Stimulated activated CD8-positive, alpha-beta memory T cell treated with anti-CD3 and anti-CD28 coated beads, Interleukin-2, amount 100 ng/mL, for 48 hours (primary cell): Measurements from ENCODE around the gene ZNF17.
A peak's percentile ranks its signal among the peaks of the same experiment; 100 is the strongest.
"Not testable (repeated sequence)": the region's sequence is repeated elsewhere in the genome, so short reads cannot be mapped to it uniquely, and the experiment has no call there.

Experiments used
- DNase-seq, 2 donors: peaks; one replicate each; pipeline ENCODE4 v3.0.0-alpha.2; 2020; ENCODE audit warnings: low read depth in 2 of 2

The ZNF17 gene

DNA sequence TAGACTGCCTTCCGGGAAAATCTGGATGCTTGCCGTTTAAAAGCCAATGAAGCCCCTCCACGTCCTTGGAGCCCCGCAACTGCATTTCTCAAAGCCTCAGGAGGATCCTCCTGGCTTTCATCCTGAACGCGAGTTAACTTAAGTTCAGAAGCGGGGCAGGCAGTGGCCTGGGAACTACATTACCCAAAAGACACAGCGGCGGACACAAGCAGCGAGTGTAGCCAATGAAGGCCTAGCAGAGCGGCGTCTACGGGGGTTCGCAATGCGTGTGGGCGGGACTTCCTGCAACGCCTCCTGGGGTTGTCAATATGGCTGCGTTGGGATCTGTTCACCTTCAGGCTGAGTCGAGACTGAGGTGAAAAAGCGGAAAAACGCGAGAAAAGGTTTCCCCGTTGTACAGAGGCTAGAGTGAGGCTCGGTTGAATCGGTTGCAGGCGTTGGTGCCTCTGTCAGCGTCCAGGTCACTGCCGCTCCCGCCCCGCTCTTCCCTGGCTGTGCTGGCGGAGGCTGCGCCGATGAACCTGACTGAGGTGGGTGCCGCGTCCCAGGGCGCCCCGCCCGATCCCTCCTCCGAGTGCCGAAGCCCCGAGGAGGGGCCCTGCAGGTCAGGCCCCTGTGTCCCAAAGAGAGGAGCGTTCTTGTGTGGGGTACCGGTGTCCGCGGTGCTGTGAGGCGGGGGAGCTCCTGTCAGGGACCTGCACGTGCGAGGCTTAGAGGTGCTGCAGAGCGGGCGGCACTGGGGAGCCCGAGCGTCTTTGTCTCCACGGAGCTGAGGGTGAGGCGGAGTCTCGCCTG lies at the start of gene ZNF17:
Gene ZNF17 (plus strand): TSS at position 285 of the 795 bp plus-strand sequence. CDS start 2,455 bp downstream, outside the sequence.
- DNase-seq, result peak; percentile 84 to 86

DNA sequence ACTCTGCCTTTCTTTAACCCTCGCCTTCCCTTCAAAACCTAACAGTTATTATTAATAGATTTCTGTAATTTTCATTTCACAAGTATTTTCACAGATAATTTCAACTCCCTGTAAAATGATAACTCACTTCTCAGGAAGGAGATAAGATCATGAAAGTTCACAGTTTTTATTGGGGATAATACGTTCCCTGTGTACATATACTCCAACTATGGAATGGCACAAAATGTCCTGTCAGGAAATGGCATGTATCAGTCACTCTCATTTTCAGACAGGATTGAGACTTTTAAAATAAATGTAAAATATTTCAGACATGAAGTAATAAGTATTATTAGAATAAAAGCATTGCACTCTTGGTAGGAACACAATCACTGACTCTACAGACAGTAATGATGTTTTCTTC lies 48.5 kb upstream of the ZNF17 start:
- no peak for DNase-seq

DNA sequence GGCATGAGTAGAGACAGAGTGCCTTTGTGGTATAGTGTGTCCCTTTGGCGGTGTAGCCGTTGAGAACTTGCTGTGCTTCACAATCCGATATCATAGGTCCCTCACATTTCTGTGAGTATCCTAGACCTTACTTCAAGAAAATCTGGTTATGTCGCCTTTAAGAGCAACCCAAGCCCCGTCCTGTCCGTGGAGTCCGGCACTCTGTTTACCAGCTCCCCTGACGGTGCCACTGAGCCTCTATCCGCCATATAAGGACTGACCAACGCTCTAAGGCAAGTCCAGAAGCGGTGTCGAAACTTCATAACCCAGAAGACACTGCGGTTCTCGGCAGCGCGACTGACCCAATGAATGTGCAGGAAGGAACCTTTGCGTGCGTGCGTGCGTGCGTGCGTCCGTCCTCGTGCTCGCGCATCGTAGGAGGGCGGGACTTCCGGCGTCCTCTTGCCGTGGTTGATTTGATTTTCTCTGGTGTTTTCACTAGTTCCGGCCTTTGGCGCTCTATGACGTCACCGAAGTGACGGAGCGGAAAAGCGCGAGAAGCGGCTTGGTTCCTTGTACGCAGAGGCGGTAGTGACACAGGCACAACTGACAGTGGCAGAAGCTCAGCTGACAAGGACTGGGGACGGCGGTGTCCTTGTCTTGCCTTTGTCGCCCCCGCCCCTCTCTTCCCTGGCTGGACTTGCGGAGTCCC lies 47.8 kb upstream of the ZNF17 start, which contains the start of the genes TRAPPC2B and ZNF547:
Gene TRAPPC2B (plus strand): TSS at position 555 of the 691 bp plus-strand sequence. CDS start 1,283 bp downstream, outside the sequence.
Gene ZNF547 (plus strand): TSS at position 555 of the 691 bp plus-strand sequence. CDS start 5,005 bp downstream, outside the sequence.
- DNase-seq, result peak; percentile 92 to 94

DNA sequence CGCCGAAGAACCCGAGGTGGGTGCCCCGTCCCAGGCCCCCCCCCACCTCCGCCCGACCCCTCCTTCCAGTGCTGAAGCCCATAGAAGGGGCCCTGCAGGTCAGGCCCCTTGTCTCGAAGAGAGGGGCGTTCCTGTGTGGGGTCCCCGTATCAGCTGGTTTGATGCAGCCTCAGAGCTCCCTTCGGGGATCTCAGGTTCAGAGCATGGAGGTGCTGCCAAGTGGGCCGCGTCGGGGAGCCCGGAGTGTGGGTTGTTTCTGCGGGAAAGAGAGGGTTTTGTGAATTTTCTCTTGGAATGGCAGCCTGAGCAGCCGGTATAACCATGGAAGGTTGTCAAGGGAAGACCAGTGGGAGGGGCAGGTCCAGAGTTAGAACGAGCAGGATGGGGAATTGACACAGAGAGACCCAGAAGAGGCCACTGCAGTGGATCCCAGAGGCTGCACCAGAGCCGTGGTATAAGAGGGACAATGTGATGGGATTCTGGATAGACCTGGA lies 47.2 kb upstream of the ZNF17 start:
- no peak for DNase-seq

DNA sequence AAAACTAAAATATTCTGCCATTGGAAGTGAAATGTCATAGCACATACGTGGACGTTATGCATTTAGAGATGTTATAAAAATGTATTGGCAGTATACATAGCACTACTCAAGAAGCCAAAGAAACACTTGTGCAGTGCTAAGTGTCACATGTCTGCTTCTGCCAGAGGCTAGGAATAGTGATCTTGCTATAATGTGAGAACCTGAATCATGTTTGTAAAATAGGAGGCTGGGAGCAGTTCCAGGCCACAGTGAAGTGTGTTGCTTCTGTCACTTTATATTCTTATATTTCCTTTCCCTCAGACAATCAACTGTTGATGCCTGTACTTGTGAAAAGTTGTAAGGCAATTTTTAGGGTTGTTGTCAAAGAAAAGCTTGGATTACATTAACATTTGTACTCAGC lies 44.2 kb upstream of the ZNF17 start:
- DNase-seq, result no peak

DNA sequence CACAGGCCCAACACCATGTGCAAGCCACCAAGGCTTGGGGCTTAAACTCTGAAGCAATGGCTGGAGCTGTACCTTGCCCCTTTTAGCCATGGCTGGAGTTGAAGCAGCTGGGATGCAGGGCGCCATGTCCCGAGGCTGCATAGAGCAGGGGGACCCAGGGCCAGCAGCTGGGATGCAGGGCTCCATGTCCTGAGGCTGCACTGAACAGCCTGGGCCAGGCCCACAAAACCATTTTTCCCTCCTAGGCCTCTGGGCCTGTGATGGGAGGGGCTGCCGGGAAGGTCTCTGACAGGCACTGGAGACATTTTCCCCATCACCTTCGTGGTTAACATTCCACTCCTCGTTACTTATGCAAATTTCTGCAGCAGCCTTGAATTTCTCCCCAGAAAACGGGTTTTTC lies 36.8 kb upstream of the ZNF17 start:
- DNase-seq, result no peak

DNA sequence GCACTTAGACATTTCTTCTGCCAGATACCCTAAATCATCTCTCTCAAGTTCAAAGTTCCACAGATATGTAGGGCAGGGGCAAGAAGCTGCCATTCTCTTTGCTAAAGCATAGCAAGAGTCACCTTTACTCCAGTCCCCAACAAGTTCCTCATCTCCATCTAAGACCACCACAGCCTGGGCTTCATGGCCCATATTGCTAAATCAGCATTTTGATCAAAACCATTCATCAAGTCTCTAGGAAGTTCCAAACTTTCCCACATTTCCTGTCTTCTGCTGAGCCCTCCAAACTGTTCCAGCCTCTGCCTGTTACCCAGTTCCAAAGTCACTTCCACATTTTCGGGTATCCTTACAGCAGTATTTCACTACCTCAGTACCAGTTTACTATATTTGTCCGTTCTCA lies 36.3 kb upstream of the ZNF17 start:
- not testable (repeated sequence) for DNase-seq

DNA sequence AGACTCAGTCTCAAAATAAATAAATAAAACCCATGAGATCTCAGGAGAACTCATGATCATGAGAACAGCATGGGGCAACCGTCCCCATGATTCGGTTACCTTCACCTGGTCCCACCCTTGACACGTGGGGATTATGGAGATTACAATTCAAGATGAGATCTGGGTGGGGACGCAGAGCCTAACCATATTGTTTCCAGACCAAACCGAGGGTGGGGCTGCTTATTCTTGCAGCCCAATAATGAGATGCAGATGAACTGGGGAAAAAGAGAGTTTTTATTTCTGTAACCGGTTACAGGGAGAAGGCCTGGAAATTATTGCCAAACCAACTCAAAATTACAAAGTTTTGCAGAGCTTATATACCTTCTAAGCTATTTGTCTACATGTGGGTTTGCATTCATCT lies 34.8 kb upstream of the ZNF17 start:
- no peak for DNase-seq

DNA sequence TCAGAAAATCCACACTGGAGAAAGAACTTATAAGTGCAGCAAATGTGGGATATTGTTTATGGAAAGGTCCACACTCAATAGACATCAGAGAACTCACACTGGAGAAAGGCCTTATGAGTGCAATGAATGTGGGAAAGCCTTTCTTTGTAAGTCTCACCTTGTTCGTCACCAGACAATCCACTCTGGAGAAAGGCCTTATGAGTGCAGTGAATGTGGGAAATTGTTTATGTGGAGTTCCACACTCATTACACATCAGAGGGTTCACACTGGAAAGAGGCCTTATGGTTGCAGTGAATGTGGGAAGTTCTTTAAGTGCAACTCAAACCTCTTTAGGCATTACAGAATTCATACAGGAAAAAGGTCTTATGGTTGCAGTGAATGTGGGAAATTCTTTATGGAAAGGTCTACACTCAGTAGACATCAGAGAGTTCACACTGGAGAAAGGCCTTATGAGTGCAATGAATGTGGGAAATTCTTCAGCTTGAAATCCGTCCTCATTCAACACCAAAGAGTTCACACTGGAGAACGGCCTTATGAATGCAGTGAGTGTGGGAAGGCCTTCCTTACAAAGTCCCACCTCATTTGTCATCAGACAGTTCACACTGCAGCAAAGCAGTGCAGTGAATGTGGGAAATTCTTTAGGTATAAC lies 33.3 kb upstream of the ZNF17 start:
- DNase-seq, result no peak

DNA sequence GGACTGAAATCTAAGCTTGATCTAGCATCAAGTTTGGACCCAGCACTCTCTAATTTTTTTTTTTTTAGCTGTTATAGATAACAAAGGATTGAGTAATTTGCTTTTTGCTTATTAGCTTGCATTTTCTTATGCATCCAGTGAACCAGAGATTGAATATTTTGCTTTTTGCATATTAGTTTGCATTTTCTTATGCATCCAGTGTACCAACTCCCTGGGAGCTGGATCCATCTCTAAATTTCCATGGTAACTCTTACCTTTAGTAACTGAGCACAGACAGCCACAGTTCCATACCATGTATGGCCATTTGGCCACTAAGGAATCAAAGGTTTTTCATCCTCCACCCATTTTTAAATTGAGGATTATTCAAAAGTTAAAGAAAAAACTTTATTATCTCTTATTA lies 30.0 kb upstream of the ZNF17 start:
- DNase-seq, result no peak

DNA sequence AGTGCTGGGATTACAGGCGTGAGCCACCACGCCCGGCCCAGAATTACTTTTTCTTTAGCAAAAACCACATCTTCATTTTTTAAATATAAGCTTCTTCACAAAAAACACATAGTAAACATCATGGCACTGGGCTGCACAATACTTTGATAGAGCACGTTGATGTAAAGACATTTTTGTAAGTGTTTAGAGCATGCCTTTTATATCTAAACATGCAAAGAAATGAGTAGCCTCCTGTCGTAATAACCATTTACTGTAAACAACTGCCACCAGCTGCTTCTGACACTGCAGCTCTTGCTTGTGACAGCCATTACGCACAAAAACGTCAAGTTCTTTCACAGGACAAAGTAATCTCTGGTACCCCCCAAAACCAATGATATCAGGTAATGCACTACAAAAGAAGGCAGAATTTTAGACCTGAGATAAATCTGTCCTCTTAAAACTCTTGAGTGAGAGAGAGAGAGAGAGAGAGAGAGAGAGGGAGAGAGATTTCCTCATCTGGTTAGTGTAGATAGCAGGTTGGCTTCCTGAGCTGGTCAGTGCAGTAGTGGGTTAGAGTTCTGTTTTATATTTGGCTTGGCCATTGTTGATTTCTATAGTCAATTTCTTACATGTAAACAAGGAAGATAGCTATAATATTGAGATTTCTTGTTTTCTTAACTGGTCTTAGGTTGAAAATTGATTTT lies 28.0 kb upstream of the ZNF17 start:
- DNase-seq, result no peak

DNA sequence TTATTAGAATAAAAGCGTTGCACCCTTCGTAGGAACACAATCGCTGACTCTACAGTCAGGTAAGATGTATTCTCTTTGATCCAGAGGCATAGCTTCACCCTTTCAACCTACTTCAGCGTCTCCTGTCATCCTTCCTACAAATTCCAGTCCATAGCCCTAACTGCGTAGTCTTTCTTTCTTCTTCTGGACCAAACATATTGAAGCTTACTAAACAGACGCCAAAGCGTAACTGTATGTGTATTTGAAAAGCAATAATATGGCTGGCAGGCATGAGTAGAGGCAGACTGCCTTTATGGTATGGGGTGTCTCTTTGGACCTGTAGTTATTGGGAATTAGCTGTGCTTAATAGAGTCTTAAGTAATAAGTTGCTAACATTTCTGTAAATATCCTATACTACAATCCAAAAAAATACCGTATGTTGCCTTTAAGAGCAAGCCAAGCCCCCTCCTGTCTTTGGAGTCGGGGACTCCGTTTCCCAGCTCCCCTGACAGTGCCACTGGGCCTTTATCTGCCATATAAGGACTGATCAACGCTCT lies 21.7 kb upstream of the ZNF17 start:
- no peak for DNase-seq

DNA sequence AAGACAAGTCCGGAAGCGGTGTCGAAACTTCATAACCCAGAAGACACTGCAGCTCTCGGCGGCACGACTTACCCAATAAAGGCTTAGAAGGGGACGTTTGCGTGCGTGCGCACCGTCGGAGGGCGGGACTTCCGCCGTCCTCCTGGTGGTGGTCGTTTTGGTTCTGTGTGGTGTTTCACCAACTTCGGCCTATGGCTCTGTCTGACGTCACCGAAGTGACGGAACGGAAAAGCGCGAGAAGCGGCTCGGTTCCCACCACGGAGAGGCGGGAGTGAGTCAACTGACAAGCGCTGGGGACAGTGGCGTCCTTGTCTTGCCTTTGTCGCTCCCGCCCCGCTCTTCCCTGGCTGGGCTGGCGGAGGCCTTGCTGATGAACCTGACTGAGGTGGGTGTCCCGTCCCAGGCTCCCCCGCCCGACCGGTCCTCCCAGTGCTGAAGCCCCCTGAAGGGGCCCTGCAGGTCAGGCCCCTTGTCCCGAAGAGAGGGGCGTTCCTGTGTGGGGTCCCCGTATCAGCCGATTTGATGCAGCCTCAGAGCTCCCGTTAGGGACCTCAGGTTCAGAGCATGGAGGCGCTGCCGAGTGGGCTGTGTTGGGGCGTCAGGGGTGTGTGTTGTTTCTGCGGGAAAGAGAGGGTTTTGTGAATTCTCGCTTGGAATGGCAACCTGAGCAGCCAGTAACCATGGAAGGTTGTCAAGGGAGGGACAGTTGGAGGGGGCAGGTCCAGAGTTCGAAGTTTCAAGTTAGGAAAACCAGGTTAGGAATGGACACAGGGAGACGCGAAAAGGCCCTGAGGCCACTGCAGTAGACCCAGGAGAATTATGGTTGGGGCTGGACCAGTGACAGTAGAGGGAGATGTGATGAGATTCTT lies 21.0 kb upstream of the ZNF17 start, which contains the start of gene ZNF548:
Gene ZNF548 (plus strand): TSS at position 125 of the 869 bp plus-strand sequence. CDS start 246 bp downstream, at position 371.
- DNase-seq, result peak; percentile 89 to 97

DNA sequence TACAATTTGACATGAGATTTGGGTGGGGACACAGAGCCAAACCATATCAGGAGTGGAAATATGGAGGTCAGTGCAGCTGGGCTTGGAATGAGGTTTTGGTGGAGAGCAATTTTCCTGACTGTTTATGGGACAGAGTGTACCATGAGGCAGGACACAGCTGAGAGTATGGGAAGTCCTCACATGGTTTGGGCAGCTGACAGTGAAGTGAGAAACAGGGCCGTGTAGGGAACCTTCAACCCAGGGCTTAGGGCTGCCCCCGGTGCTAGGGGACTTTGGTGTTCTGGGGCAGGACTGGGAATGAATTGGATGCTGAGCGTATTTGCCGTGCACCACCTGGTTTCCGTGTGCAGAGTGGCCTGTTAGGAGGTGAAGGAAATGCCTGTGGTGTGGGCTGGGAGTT lies 15.3 kb upstream of the ZNF17 start:
- no peak for DNase-seq

DNA sequence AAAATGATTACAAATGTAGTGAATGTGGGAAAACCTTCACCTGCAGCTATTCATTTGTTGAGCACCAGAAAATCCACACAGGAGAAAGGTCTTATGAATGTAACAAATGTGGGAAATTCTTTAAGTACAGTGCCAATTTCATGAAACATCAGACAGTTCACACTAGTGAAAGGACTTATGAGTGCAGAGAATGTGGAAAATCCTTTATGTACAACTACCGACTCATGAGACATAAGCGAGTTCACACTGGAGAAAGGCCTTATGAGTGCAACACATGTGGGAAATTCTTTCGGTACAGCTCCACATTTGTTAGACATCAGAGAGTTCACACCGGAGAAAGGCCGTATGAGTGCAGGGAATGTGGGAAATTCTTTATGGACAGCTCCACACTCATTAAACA lies 12.1 kb upstream of the ZNF17 start:
- DNase-seq, result no peak

DNA sequence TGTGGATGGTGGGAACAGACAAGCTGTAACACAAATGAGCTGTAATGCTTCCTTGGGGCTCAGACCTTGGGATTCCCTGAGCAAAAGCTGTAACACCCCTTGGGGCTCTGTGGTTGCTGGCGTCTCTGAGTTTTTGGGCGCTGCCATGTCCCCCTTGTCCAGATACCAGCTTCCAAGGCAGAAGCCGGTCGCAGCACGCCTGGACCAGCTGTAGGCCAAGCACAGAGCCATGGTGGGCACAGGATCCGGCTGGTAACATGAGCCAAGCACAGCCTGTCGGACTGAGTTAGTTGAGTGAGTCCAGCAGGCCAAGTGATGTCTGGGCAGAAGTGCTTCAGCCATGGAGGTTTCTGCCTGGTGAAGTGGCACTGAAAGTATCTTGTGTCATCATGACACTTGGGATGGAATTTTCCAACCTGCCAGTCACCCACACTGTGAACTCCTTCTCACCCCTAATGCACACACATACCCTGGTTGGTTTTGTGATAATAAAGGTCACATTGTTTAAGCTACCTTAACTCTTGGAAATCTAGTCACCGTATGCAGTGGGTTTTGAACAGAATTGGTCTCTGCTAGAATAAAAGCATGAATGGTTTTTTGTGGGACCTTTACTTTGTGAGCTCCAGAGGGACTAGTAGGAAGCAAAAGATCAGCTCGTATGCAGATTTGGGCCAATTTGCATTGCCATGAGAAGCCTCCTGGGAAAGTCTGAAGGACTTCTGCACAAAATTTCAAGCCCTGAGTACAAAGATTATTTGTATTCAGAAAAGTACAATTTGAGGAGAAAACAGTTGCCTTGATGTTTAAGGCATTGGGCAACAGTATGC lies 7.0 kb upstream of the ZNF17 start:
- no peak for DNase-seq

DNA sequence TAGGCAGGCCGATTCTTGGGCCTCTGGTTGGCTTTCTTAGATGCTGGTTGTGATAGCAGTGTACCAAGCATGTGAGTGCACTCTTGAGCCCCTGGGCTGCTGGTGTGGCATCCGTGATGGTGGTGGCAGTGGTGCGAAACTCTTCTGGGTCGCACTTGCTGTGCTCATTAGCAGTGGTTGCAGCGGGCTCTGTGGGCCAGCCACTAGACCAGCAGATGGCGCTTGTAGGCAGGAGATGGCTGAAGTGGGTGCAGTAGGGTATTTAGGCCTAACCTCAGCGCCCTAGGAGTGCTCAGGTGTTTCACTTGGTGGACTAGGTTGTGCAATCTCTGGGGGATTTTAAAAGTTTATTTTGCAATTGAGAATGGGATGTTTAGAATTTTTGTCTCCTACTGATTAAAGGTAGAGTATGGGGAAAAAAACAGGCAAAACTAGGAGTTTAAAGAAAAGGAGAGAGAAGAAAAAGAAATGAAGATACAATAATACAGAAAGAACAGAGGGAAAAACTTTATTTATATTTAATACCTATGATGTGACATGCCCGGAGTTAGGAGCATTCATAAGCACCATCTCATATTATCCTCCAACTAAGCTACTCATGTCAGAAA lies 4.3 kb upstream of the ZNF17 start:
- peak; percentile 45 to 54 for DNase-seq

DNA sequence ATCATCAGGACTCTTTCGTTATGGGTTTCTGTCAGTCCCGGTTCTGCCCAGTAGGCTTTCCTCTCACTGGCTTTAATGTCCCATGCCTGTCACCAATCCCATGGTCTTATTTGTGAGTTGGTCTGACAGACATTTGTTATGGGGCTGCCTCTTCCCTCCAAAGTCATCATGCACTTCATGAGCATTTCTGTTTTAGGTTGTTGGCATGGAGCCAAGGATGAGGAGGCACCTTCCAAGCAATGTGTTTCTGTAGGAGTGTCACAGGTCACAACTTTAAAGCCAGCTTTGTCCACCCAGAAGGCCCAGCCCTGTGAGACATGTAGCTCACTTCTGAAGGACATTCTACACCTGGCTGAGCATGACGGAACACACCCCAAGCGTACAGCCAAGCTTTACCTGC lies 8.5 kb downstream of the ZNF17 start:
- DNase-seq, result no peak

DNA sequence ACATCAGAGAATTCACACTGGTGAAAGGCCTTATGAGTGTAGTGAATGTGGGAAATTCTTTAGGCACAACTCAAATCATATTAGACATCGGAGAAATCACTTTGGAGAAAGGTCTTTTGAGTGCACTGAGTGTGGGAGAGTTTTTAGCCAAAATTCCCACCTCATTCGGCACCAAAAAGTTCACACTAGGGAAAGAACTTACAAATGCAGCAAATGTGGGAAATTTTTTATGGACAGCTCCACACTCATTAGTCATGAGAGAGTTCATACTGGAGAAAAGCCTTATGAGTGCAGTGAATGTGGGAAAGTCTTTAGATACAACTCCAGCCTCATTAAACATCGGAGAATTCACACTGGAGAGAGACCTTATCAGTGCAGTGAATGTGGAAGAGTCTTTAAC lies 10.1 kb downstream of the ZNF17 start:
- DNase-seq, result no peak
